NT2/D1 (cell line): ENCODE data around the gene PROK1.

Experiments
- YY1 ChIP-seq: IDR thresholded peaks from 2 replicates; pipeline ENCODE4 v1.6.1; 2011; ENCODE audit not compliant: insufficient read length, insufficient read depth
- ZNF274 ChIP-seq: IDR thresholded peaks from 2 replicates; pipeline ENCODE4 v1.6.1; 2011; ENCODE audit warnings: mild to moderate bottlenecking, low read depth, low read length

- TF ChIP-seq YY1 (no peak), ZNF274 (no peak)
Measured at GRCh38 chr1:110436635-110437034, 14.3 kb upstream of the PROK1 start.
